GM21528 (cell line): Measurements from ENCODE around the gene RSPH1.

Source experiments
- ATAC-seq: cut with Tn5 transposase; IDR thresholded peaks from one replicate; pipeline ENCODE4 v1.9.1; 2021; ENCODE audit warnings: mild to moderate bottlenecking, moderate library complexity; ENCODE audit not compliant: unreplicated experiment, low FRiP score

Gene RSPH1

DNA sequence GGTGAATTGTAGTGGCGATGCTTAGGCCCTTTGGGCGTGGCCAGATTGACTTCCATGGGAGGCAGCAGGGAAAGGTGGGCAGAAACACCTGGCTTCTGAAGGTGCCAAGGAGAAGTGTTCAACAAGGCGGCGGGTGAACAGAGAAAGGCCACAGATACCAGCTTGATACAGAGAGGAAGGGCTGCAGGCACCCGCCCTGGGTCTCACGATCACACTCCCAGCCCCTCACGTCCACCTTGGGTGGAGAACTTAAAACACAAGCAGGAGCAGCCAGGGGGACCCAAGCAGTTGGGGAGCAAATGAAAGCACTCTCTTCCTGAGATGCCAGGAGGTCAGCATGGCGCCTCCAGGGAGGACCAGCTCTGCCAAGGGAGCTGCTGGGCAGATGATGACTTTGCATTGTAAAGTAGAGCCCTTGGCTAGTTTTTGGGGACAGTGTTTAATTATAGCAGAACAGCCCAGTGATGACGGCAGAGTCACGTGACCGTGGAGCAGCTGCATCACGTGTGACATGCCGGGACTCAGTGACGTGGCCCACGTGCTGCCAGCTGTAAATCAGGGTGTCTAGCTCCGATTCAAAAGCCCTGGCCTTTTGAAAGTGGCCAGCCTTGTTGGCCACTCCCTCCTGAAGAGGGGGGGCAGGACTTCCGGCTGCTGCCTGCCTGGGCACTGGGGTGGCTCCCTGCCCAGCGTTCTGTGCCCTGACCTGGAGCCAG is 36.6 kb upstream of the RSPH1 start:
- ATAC-seq = no peak

DNA sequence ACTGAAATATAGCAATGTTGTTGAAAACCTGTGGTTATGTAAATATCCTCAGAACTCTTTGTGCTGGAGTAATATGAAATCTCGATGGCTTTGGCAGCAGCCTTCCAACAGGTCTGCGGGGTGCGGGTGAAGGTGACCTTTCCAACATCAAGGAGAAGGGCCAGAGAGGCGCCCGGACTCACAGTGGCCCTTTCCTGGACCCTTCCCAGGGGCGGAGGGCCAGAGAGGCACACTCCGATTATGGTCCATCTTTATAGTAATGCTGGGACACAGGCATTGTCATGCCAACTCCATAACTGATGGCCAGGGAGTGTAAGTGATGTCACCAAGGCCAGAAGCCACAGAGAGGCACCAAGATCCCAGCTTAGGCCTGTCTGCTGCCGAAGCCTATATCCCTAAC is 35.7 kb upstream of the RSPH1 start:
- ATAC-seq = no peak

DNA sequence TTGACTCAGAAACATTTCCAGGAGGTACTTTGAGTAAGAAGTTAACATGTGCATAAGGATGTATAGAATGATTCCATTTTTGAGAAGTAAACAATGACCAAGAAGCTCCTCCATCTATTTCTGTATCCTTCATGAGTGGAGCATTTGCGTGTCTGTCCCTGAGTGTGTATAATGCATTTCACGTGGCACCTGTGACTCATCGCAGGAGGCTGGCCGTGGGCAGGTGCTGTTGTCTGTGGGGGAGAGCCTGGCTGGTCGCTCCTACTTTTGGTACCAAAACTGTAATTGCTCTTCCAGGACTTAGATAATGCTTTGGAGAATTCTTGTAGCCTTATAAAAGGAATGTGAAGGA is 34.1 kb upstream of the RSPH1 start:
- no peak for ATAC-seq

DNA sequence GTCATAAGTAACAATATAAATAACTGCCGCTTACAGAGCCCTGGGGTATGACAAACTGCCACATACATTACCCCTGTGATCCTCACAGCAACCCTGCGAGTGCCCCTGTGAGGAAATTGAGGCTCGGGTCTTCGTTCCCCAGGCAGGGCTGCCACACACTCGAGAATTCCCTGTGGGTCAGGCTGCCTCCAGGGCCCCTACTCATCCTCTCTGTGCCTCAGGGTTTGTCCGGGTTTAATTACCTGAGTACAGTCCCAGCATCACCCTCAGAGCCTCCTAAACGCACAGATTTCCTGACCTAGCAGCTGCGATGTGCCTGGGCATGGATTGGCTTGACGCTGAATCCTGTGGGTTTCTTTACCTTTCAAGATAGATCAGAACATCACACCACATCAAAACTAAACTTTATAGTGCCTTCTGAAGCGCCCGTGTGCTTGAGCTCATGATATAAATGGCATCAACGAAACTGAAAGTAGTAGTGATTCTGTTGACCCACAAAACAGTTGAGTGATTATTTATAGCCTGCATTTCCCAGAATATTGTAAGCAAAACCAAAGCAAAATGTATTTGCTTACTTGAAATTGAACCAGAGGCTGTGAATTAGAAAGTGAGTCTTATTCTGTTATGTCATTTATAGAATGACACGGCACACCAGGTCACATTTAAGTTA is 31.6 kb upstream of the RSPH1 start:
- no peak for ATAC-seq

DNA sequence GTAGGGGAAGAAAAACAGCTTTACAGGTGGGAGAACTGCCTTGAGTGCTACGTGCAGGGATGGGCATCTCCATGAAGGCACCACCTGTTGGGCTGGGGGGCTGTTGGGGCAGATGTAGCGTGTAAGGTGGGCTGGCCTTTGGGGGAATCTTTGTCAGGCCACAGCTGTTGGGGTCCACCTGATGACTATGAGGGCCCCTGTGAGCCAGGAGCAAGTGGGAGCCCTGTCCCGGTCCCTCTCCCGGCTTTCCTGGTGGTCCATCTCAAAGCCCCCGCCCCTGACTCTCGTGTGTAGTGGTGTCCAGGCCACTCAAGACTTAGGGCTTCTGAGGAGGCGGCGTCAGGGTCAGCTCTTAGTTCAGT is 31.1 kb upstream of the RSPH1 start:
- ATAC-seq = no peak

DNA sequence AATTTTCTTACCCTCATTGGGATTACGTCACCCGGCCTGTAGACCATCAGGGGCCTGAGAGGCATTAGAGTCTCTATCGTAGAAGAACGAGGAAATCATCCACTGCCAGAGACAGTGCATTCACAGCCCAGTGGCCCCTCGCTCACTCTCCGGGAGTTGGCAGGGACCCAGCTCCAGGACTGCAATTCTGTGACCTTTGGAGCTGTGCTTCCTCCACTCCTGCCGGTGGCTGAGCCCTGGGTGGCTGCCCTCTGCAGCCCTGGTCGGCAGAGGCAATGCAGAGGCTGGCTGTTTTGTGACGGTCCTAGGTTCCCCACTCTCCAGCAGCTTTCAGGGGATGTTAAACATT is 30.3 kb upstream of the RSPH1 start:
- no peak for ATAC-seq

DNA sequence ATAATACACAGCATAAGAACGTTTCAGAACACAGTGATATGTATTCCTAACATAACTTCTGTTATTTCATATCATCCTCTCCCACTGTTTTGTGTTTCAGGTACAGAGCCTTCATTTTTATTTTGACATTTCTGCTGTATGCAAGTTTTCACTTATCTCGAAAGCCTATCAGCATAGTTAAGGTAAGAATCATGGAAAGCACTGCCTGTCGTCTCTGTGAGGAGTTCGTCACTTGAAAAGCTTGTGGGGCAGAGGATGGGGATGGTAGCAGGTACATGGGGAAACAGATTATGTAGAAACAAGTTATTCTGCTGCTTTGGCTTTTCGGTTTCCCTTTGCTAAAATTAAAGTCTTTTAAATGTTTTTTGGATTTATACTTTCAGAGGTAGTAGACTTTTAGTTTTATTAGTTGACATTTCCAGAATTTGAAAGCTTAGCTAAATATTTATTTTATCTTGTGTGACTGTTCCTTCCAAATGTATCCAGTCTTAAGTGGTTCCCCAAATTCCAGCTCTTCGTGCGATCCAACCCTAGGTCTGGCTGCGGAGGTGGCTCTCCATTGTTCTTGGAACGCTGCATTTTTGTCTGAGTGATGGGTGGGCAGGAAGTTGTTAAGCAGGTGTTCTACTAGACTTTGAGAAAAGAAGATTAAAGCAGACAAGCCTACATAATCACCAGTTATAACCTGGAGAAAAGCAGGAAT is 29.8 kb upstream of the RSPH1 start:
- no peak for ATAC-seq

DNA sequence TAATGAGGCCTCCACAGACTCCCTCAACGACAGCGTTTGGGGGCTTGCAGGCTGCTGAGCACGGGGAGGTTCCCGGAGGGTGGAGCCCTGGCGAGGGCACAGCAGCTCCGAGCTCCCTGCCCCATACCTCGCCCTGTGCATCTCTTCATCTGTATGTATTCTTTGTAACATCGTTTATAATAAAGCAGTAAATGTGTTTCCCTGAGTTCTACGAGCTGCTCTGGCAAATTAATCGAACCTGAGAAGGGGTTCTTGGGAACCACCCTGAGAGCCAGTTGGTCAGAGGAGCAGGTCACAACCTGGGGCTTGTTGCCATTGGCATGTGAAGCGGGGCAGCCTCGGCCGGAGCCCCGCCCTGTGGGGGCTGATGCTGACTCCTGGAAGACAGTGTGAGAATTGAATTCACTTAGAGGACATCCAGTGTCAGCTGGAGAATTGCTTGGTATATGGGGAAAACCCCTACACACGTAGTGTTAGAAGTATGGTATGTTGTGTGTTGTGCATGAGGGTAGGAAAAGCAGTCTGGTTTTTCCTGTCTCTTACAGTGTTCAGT is 29.1 kb upstream of the RSPH1 start:
- peak; percentile 12 for ATAC-seq

DNA sequence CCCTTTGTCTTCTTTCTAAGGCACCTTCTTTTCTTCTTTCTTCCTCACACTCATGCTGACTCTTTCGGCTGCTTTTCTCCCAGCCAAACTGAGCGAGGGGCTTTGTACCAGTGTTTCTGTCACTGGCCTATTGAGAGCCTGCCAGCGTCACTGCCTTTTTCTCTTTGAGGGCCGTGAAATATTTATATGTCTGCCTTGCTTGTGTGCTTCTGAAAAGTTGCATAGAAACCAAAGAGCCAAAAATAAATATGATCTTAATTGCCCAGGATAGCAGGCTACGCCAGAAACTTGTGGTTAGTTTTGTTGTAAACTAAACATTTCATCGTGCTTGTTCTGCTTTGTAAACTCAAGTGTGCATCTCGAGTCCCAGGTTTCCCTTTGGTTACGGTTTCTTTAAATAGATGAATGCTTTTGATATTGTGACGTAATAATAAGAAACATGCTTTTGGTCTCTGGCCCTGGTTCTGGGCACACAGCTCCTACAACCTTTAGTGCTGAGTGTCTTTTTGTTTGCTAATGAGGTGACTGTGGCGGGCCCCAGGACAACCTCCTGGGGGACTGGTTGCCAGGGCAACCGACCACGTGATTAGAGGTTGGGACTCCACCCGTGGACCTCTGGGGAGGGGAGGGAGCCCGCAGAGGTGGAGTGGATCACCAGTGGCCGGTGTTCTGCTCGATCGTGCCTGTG is 28.5 kb upstream of the RSPH1 start:
- ATAC-seq = peak; percentile 63

DNA sequence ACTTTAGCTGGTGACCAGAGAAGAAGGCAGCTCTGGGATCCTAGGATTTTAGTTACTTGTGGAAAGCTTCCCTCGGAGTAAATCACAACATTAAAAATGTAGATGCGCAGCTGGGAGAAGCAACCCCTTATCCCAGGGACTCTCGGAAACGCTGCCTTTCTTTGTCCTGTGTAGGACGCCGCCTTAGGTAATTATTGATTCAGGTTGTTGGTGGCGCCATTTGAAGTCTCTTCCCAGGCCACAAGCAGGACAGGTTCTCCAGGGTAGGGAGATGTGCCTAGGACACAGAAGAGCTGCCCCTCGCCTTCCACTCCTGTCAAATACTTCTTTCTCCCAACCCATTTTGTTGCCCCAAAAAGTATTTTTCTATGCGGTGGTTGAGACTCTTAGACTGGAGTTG is 27.9 kb upstream of the RSPH1 start:
- no peak for ATAC-seq

DNA sequence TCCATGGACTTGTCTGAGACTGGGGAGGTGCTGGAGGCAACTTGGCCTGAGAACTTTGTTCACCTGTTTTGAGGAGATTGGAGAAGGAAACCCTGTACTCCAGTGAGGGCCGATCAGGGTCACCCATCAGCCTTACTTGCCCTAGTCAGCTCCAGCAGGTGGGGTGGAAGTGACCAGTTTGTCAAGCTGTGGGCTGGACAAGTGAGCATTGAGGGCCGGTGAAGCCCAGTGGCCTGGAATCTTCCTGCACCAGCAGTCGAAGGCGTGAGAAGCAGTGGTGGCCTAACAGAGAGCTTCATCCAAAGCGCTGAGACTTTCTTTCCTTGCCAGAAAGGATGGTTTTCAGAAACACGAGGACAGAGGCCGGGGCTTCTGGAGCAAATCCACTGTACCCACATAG is 27.2 kb upstream of the RSPH1 start:
- ATAC-seq = no peak

DNA sequence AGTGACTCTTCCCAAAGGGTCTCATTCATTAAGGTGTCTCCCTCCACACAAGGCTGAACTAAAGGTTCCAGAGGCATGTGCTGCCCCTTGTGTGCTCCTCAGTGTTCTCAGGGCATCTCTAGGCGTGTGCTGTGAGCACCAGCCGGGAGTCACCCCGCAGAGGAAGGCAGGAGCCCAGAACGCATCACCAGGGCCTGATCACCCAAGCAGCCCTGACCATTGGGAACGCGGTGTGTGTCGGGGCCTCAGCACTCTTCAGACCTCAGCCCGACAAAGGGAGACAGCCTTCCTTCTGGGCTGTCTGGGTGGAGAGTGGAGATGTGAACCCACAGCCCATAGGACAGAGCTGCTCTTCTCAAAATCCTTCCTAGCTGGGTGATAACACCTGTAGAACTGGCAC is 26.7 kb upstream of the RSPH1 start:
- ATAC-seq = no peak

DNA sequence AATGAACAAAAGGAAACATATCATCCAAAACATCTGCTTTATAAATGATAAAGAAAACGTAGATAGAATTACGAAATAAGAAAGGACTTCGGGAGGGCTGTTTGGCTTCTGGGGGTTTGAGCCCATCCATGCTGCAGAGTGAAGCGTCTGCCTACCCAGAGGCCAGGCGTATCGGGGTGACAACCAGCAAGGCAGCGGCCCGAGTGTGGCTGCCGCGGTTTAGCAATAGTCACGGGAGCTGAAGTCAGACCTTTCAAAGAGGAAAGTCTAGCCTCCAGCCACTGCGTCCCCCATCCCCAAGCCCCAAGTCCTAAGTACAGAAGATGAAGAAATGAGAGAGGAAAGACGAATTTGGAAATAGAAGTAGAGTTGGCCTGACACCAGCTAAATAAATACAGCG is 26.2 kb upstream of the RSPH1 start:
- no peak for ATAC-seq

DNA sequence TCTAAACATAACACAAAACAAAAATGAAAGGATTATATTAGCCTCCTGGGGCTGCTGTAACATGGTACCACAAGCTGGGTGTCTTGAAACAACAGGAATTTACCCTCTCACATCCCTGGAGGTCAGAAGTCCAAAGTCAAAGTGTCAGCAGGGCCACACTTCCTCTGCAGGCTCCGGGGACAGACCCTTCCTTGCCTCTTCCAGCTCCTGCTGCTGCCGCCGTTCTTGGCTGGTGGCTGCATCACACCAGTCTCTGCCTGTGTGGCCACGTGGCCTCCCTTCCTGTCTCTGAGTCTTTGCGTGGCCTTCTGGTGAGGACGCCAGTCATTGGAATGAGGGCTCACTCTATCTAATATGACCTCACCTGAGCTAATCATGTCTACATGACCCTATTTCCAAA is 25.8 kb upstream of the RSPH1 start:
- no peak for ATAC-seq

DNA sequence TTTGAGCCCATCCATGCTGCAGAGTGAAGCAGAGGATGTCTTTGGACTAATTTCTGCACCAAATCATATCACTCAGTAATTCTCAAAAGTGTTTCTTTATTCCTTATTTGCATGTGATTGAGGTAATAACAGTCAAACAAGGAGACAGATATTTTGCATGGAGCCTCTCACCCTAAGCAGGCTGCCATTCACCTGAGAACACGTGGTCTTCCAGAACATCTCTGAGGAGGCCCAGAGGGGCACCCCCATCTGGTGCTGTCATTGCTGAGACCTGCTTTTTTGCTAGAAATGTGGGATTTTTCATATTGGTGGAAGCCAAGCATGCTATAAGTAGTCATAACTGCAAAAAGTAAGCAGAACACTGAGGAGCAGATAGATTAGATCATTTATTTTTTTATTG is 25.4 kb upstream of the RSPH1 start:
- ATAC-seq = no peak

DNA sequence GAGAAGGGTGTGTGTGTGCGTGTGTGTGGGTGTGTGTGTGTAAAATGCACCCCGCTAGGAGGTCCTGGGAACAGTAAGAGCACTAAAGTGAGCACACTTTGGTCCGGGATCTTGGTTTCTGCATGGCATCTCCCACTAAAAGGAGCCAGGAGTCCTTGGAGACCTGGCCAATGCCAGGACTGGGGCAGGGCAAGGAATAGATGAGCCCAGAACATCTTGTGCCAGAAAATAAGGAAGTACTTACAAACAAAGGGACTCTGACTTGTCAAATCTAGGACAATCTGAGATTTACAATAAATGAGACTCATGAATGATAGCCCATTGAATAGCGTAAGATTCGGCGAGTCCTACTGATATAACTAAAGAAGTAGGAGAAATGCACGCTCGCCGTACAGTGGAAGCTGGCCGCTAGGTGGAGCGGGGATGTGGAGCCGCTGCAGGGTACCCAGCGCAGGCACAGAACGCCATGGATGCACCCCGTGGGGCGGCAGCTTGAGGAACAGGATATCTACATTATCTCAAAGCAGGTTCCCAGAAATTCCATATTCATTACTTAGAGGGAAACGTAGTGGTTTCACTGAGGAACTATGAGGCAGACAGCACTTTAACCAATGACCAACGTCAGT is 24.7 kb upstream of the RSPH1 start:
- ATAC-seq = no peak

DNA sequence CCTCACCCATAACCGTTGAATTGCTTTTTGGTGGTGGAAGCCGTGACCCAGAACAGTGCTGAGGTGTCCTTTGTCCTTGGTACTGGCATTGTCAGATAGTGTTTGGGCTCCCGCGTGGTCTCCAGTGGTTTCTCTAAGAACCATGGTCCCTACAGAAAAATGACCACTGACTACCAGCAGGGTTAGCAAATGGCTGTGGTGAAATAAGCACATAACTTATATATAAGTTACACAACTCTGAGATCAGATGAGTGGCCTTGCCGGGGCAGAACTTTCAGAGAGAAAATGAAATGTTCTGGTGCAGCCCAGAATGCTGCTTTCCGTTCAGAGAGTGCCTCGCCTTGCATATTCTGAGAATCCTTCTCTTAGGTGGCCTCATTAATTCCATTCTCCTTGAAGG is 22.6 kb upstream of the RSPH1 start:
- ATAC-seq = no peak

DNA sequence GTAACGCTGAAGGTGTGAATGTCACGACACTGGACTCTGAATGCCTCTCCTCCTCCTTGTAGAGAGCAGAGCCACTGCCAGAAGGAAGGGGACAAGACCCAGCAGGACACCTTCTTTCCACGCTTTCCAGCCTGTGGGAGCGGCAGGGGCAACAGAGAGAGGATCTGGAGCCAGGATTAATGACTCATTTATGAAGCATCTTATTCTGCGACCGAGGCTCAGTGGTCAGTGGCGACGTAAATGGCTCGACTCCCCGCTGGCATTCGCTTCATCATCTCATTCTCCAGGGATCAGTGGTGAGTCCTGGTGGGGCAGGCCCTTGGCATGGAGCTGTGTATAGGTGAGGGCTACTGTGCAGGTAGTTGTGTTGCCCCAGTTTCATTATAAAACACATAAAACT is 22.2 kb upstream of the RSPH1 start:
- no peak for ATAC-seq

DNA sequence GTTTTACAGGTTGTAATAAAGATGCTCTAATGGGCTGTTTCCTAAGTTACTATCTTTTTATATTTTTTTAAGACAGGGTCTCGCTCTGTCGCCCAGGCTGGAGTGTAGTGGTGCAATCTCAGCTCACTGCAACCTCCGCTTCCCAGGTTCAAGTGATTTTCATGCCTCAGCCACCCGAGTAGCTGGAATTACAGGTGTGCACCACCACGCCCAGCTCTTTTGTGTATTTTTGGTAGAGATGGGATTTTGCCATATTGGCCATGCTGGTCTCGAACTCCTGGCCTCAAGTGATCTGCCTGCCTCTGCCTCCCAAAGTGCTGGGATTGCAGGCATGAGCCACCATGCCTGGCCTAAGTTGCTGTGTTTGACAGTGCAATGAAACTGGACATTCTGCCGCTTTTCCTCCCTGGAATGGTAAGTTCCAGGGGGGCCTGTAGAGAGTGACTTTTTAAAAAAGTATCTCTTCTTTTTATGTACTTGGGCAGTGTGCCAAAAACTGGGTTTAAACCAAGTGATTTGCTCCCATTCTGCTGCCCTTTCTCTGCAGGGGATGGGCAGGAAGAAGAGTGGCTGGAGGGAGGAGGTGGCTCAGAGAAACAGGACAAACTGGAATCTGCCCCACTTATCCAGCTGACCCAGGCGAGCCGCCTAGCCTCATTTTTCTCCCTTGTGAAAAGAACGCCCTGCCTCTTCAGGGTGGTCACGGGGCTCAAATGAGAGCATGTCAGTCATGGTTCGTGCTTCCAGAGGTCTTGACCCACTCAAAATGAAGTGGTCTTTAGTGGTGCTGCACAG is 19.9 kb upstream of the RSPH1 start:
- ATAC-seq = no peak

DNA sequence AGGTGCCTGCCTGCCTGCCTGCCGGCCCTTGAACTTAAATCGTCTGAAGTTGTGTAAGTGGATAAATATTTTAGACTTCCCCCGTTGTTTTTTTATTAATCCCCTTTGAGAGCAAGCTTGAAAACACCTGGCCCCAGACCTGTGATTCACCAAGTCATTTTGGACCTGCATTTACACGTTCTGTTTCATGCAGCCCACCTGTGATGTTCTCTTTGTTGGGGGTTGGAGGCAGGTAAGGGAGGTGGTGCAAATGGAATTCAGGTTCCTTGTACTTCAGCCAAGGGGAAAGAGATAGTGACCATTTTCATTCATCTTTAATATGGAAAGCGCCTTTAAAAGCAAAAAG is 18.8 kb upstream of the RSPH1 start:
- no peak for ATAC-seq
